Head of caudate nucleus (tissue), 42 donors: Measurements from ENCODE around the gene BOK.
"Not testable (repeated sequence)": the region's sequence is repeated elsewhere in the genome, so short reads cannot be mapped to it uniquely, and the experiment has no call there.

ENCODE experiments used
- DNase-seq, 42 donors: peaks; one replicate each; pipeline versions ENCODE4 v3.0.0 to v3.0.0-alpha.2; 2020 to 2021; ENCODE audit warnings: mixed read lengths in 7 of 42
- intact Hi-C: fragments of 100-400 bp; cut with DNase I; formaldehyde crosslinking; loops from one replicate; pipeline ENCODE4 v1.15.0; 2022

Gene BOK

DNA sequence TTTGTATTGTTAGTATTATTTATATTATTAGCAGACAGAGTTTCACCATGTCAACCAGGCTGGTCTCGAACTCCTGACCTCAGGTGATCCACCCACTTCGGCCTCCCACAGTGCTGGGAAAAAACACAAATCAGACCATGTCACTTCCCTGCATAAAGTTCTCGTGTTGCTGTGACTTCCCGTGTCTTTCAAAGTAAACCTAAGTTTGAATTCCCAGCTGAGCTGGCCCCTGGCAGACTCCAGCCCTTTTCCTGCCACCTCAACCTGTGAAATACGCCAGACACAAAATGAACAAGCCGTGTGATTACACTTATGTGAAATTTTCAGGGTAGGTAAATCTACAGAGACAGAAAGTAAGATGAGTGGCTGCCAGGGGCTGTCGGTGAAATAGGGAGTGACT lies 7.9 kb downstream of the BOK start:
- intact Hi-C loops = no loop called here
- DNase-seq = no peak

DNA sequence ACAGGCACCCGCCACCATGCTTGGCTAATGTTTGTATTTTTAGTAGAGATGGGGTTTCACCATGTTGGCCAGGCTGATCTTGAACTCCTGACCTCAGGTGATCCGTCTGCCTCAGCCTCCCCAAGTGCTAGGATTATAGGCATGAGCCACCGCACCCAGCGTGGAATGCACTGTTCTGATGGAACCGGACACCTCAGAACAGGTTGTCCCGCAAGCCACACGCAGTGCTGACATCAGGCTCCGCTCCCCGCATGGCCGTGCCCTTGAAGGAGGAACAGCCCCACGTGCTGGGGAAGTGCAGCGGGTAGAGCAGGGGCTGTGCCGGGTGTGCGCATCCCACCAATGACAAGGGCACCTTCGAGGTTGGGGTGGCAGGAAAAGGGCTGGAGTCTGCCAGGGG lies 8.7 kb downstream of the BOK start:
- intact Hi-C loops, DNase-seq: not testable (repeated sequence)

DNA sequence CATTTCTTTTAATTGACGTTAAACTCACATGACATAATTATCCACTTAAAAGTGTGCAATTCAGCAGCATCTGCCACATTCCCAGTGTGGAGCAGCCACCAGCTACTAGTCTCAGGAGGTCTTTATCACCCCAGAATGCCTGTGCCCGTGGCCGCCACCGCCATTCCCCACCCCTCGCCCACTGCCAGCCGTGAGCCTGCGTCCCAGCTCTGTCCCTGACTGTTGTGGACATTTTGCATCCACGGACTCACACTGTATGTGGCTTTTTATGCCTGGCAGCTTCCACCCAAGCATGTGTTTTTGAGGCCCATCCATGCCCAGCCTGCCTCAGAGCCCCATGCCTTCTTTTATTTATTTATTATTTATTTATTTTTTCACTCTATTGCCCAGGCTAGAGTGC lies 9.2 kb downstream of the BOK start:
- intact Hi-C loops = no loop called here
- DNase-seq = peak in 2 of 42 donors; percentile 8 to 24

DNA sequence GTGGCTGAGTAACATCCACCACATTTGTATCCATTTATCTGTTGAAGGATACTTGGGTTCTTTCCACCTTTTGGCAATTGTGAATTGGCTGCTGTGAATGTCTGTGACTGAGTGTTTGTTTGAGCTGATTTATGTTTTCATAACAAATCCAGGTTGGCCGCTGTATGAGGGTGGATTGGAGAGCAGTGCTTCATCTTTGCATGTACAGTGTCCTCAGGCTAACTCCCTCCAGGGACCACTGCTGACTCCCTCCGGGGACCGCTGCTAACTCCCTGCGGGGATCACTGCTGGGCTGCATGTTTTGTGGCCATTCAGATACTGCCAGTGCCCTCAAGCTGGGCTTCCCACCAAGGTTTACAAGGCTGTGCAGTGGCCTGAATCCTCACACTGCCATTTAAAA lies 10.2 kb downstream of the BOK start:
- intact Hi-C loops = no loop called here
- peak in 3 of 42 donors; percentile 6 to 12 (median 11) for DNase-seq

DNA sequence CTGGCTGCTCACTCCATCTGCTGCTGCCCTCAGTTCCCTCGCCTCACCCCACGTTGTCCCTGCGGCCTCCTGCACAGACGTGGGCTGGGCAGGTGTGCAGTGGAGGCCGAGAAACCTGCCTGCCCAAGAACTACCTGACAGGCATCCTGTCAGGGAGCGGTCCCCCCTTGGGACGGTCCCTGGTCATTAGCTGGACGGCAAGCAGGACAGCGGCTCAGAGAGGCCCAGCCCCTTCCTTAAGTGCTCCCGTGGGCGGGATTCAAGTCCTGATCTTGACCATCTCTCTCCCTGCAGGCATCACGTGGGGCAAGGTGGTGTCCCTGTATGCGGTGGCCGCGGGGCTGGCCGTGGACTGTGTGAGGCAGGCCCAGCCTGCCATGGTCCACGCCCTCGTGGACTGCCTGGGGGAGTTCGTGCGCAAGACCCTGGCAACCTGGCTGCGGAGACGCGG lies 11.3 kb downstream of the BOK start:
- intact Hi-C loops = no loop called here
- DNase-seq = peak in 4 of 42 donors; percentile 19 to 35 (median 27)

DNA sequence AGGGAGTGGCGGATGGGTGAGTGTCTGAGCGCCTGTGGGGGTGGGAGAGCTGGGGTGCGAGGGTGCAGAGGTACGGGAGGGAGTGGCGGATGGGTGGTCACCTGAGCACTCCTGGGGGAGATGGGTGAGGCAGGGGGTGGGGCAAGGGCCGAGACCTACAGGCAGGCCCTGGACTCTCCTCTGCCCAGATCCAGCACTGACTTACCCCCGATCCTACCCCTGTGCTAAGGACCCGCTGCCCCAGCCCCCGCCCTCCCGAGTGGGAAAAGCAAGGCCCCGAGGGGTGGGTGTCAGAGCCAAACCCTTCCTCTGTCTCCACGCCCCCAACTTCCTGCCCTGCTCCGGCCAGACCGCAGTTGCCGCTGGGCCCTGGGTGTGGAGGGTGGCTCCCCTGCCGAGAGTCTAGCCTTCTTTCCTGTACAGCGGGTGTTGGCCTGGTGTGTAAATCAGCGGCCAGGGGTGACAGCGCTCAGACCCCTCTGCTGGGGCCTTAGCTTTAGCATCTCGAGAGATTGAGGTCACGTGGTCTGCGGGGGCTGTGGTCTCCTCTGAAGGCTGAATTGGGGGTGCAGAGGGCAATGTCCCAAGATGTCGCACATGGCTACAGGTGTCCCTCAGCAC lies 12.5 kb downstream of the BOK start:
- DNase-seq = peak in 6 of 42 donors; percentile 2 to 60 (median 33)
- intact Hi-C loops = no loop called here

DNA sequence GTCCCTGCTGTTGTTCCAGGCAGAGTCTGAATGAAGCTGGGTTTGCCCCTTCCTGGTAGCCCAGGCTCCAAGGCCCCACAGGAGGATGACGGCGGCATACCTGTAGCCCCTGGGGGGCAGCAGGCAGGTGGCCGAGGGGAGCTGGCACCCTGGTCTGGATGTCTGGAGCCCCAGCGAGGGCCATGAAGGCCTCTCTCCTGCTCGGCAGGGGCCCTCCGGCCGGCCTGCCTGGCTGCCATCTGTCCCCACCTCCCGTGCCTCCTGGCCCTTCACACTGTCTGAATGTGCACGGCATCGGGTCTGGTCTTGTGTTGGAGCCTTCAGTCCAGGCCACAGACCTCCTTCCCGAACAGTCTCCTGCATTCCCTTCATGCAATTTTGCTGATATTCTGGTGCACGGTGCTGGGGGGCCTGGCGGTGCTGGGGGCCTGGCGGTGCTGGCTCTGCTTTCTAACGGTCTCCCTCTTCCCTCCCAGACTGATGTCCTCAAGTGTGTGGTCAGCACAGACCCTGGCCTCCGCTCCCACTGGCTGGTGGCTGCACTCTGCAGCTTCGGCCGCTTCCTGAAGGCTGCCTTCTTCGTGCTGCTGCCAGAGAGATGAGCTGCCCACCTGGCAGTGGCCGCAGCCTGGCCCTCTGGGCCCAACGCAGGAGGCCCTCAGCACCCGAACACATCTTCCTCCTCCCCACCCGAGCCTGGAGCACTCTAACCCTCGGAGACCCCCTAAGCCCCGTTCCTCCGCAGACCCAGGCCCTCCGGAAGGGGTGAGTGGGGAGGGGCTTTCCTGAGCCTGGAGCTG lies 13.5 kb downstream of the BOK start:
- peak in 4 of 42 donors; percentile 3 to 24 (median 8) for DNase-seq

DNA sequence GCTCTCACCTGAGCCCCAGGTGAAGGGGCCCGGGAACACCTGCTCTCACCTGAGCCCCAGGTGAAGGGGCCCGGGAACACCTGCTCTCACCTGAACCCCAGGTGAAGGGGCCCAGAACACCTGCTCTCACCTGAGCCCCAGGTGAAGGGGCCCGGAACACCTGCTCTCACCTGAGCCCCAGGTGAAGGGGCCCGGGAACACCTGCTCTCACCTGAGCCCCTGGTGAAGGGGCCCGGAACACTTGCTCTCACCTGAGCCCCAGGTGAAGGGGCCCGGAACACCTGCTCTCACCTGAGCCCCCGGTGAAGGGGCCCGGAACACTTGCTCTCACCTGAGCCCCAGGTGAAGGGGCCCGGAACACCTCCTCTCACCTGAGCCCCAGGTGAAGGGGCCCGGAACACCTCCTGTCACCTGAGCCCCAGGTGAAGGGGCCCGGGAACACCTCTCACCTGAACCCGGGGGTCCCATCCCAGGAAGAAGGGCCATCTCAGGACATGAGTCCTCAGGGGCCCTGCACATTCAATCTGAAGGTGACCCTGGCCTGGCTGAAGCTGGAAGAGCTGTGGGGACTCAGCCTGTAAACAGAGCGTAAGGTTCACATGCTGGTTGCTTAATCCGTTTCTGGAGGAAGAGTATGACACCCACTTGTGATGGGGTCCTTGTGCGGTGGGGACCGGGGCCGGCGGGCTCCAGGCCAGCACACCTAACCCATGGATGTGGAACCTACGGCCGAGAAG lies 14.5 kb downstream of the BOK start:
- intact Hi-C loops = not testable (repeated sequence)
- peak in 1 of 42 donors; percentile 11 for DNase-seq

More for the DNA sequence above, 13.5 kb downstream of the BOK start:
- intact Hi-C loops = no loop called here

DNA sequence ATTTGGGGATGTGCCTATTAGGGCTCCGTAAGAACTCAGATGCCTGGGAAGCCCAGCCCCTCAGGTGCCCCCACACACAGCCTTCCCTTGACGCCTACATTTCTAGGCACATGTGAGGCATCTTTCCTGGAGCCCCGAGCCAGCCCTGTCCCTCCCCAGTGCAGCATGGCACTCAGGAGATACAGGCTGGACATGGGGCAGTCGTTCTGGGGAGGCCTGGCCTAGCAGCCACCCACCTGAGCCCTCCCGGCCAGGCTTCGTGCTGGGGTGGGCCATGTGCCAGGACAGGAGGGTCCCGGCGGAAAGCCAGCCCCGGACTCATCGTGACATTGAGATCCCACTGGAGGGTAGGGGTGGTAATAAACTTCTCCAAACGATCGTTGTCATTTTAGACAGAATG lies 15.2 kb downstream of the BOK start:
- peak in 2 of 42 donors; percentile 7 to 26 for DNase-seq
- intact Hi-C loops = no loop called here

DNA sequence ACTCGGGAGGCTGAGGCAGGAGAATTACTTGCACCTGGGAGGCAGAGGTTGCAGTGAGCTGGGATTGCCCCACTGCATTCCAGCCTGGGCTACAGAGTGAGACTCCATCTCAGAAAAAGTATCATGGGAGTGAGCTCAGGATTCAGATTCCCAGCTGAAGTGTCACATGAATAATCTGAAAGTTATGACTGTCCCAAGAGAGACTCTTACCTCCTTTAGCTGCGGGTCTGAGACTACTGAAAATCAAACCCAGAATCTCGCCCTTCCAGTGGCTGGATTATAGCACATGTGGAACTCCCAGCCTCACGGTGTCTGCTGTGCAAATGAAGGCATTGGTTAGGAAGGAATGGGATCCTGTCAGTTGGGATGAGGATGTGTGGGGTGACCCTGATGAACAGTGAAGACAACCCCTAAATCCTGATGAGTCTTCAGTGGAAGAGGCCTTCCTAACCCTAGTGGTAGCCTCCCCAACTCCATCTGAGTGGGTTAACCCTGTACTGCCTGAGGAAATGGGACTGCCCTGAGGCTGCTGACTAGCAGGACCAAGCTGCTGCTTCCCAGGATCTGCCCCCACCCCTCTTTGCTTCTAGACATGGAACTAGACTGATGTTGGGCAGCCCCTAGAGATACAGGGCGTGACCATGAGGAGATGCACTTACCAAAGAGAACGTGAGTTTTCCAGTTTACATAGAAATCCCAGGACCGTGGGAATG lies 16.5 kb downstream of the BOK start:
- DNase-seq = peak in 3 of 42 donors; percentile 5 to 34 (median 26)

DNA sequence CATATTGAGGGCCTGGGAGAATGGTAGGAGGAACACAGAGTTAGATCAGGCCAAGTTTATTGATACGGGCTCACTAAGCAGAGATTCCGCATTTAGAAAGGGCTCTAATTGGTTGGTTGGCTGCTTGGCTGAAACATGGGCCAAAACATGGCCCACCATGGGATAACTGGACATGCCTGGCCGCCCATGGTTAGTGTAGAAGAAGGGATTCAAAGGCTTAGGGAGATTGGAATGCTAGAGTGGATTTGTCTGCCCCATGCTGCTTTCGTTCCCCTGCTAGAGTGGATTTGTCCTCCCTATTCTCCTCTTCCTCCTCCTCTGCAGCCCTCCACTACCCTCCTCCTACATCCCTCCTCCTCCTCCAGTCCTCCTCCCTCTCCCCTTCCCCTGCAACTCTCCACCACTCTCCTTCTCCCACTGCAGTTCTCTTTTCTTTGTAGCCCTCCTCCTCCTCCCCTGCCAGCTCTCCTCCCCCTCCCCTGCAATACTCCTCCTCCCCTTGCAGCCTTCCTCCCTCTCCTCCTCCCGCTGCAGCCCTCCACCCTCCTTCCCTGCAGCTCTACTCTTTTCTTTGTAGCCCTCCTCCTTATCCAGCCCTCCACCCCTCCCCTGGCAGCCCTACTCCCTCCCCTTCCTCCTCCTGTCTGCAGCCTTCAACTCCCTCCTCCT lies 17.2 kb downstream of the BOK start:
- intact Hi-C loops = no loop called here
- peak in 2 of 42 donors; percentile 7 to 17 for DNase-seq

More for the DNA sequence above, 16.5 kb downstream of the BOK start:
- intact Hi-C loops = no loop called here

DNA sequence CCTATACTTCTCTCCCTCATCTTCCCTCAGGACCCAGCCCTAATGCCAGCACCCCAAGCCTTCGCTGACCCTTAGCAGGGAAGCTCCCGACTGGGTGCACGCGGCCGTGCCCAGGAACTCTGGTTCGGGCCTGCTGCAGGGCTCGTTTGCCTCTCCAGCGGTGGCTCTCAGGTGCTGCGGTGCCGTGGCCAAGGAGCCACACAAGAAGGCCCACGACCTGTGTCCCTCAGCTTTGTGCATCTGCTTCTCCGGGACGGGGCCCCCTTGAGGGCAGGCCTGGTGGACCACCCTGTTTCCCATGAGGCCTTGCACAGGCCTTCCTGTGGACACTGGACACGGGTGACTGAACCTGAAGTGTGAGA lies 17.7 kb downstream of the BOK start:
- DNase-seq = peak in 4 of 42 donors; percentile 15 to 53 (median 31)
- intact Hi-C loops = no loop called here

DNA sequence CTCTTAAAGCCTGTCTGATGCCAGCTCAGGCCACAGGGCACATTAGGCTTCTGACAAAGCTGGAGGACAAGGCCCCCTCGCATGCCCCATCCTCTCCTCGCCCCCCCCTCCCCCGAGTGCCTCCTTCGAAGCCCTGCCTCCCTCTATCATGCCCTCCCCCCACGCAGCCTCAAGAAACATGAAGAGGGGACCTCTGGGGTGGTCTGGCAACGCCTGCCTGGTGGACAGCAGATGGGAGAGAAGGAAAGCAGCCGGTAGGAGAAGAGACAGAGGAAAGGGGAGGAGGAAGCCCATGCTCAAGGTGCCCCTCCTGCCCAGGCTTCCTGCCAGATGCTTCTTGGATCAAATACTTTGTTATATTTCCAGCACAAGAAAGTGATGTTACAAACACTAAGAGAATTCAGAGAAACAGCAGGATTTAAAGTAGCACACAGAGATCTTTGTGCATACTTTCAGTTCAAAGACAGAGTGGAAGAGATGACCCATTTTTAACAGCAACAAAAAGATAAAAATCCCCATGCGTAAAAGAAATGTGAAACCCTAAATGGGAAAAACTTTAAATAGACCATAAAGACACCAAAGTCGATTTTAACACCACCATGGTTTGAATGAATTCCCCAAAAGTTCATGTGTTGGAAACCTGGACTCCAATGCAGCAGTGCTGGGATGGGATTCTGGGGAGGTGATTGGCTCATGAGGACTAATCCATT lies 19.0 kb downstream of the BOK start:
- intact Hi-C loops = no loop called here
- peak in 1 of 42 donors; percentile 23 for DNase-seq

DNA sequence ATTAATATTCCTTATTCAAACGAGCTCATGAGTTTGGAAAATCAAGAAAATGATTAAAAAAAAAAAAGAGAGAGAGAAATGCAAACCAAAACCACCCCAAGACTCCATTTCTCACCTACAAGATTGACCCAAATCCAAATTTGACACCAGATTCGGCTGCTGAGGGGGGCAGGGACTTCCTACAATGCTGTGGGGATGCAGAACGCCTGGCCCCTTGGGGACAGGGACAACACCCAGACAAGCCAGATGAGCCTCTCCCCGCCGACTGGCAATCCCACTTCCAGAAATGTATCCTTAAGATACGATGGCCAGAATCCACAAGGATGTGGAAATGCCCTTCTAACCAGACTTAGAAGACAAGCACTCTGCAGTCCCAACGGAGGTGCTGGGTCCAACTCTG lies 20.7 kb downstream of the BOK start:
- intact Hi-C loops = no loop called here
- peak in 1 of 42 donors; percentile 23 for DNase-seq

DNA sequence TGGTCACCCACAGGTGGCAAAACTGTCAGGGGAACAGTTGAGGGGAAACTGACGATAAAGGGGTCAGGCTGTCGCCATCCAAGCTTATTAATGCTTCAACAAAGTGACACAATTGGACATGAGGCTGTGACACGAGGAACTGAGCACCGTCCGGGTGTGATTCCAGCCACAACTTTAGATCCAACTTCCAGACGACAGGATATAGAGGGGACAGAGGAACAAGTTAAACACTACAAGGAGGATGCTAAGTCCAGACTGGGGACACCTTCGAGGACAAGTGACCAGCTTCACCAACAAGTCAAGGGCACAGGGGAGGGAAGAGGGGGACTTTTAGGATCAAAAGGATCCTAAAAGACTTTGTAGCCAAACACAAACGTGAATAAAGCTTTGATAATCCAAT lies 23.8 kb downstream of the BOK start:
- intact Hi-C loops = no loop called here
- no peak for DNase-seq

DNA sequence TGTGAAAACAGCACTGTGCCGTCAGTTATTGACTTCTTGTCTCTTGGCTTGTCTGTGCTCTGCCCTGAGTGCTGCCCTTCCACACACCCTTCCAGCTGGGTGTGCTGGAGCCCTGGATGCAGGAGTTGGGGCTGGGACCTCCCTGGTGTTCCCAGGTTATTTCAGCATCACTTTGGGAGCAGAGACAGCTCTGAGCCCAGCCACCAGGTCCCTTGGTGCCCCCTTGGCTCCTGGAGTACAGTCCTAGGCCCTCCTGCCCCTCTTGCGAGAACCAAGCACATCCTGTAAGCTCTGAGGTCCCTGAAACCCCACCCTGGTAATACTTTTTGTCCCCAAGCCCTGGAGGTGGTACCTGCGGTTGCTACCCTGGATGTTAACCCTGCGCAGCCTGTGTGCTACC lies 24.3 kb downstream of the BOK start:
- intact Hi-C loops = no loop called here

DNA sequence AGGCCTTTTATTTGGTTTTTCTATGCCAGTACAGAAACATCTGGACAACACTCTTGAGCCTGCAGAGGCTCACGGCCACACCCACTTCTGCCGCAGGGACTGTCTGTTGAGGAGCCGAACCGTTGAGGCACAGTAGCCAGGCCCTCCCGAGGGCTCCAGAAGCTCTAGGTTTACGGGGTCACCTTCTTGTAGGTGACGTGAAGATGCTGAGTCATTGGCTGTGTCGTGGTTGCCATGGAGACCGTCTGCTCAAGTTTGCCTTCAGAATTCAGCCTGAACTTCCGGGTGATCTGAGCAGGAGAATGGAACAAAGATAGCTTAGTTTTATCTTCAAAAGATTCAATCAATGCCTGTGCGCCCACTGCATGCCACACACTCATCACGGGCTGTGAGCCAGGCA lies 25.9 kb downstream of the BOK start:
- DNase-seq = peak in 39 of 42 donors; percentile 32 to 89 (median 68)
- intact Hi-C loops = no loop called here

More for the DNA sequence above, 24.3 kb downstream of the BOK start:
- peak in 1 of 42 donors; percentile 3 for DNase-seq
